ENCODE results near the gene KRT80.

GRCh38 chr12:52178443-52178842 is 13.4 kb downstream of the KRT80 start:
- TF ChIP-seq POLR2A (IDR thresholded peaks at IDR 0.05) = no peak
- TF ChIP-seq, protein P1, sequence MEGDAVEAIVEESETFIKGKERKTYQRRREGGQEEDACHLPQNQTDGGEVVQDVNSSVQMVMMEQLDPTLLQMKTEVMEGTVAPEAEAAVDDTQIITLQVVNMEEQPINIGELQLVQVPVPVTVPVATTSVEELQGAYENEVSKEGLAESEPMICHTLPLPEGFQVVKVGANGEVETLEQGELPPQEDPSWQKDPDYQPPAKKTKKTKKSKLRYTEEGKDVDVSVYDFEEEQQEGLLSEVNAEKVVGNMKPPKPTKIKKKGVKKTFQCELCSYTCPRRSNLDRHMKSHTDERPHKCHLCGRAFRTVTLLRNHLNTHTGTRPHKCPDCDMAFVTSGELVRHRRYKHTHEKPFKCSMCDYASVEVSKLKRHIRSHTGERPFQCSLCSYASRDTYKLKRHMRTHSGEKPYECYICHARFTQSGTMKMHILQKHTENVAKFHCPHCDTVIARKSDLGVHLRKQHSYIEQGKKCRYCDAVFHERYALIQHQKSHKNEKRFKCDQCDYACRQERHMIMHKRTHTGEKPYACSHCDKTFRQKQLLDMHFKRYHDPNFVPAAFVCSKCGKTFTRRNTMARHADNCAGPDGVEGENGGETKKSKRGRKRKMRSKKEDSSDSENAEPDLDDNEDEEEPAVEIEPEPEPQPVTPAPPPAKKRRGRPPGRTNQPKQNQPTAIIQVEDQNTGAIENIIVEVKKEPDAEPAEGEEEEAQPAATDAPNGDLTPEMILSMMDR (IDR thresholded peaks at IDR 0.05) = no peak
- TF ChIP-seq POLR2AphosphoS5 (IDR thresholded peaks at IDR 0.05) = no peak

All from suprapubic skin (tissue), 4 donors.